ENCODE results near the gene RGL3. TPM values are rescaled to one million over a fixed set of nuclear protein-coding genes. Genes with fewer than 3 reads are reported as not detected.

The RGL3 gene
- total RNA-seq, 1 experiment from 2014 or later: 53.1 TPM

DNA sequence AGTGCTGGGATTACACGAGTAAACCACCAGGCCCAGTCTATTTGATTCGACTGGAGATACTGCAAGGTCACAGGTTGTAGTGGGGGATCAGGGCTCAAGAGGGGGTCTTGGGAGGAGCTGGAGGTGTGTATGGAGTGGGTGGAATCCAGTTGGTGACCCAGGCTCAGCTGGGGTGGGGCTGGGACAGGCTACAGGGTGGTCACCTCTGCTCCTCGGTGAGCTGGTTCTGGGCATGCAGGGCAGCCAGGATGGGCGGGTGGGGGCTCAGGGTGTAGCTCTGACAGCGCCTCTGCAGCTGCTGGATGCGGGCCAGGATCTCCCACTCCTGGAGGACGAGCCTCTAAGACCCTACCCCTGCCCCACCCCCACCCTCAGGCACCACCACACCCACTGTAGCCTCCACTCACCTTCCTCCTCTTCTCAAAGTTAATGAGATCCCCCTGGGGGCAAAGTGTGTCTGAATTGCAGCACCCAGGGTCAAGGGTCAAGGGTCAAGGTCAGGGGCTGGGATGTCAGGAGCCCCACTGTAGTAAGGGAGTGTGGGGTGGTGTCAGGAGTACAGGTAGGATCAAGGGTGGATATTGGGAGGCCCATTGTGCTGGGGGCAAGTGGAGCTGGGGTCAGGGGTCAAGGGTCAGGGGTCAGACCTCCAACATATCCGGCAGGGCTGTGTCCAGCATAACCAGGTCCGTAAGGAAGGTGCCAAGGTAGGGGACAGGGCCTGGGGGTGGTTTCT, 17.1 kb downstream of the RGL3 start:
- TF ChIP-seq, protein P1, sequence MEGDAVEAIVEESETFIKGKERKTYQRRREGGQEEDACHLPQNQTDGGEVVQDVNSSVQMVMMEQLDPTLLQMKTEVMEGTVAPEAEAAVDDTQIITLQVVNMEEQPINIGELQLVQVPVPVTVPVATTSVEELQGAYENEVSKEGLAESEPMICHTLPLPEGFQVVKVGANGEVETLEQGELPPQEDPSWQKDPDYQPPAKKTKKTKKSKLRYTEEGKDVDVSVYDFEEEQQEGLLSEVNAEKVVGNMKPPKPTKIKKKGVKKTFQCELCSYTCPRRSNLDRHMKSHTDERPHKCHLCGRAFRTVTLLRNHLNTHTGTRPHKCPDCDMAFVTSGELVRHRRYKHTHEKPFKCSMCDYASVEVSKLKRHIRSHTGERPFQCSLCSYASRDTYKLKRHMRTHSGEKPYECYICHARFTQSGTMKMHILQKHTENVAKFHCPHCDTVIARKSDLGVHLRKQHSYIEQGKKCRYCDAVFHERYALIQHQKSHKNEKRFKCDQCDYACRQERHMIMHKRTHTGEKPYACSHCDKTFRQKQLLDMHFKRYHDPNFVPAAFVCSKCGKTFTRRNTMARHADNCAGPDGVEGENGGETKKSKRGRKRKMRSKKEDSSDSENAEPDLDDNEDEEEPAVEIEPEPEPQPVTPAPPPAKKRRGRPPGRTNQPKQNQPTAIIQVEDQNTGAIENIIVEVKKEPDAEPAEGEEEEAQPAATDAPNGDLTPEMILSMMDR (IDR thresholded peaks at IDR 0.05; ENCODE audit: insufficient read depth in 1 of 2, low read depth in 1 of 2, low read length in 1 of 2, severe bottlenecking in 1 of 2, unreplicated experiment in 1 of 2): no peak
- no peak for DNase-seq
- no TSS peak for BruUV-seq (replicated peaks)
- Histone ChIP-seq H3K9me3 (no peaks in the 10 kb centered on the region), H3K36me3 (ENCODE audit: control insufficient read depth, insufficient read depth, low read length) (no peaks in the 10 kb centered on the region; the same call in none of the 2 replicates), H3K4me1 (no peaks in the 10 kb centered on the region), H3K27me3 (replicated peaks; ENCODE audit: control insufficient read depth, insufficient read depth, low read length) (no peaks in the 10 kb centered on the region), H3K4me3 (ENCODE audit: low read depth, low read length) (no peak overlapping the region)
- CTCF ChIA-PET: no interaction called here
- Mint-ChIP-seq H3K36me3 (ENCODE audit: insufficient read depth, unreplicated experiment) (peaks cover 15% of the 10 kb centered on the region), H3K27ac (ENCODE audit: unreplicated experiment) (no peak overlapping the region), H3K4me1 (ENCODE audit: low read depth, unreplicated experiment) (no peaks in the 10 kb centered on the region), H3K27me3 (ENCODE audit: insufficient read depth, unreplicated experiment) (no peaks in the 10 kb centered on the region), H3K9me3 (ENCODE audit: unreplicated experiment) (no peaks in the 10 kb centered on the region), H3K4me3 (ENCODE audit: unreplicated experiment) (no peak overlapping the region)
- POLR2A ChIA-PET: interaction anchor here (0.6 to 0.9 kb wide), 2 partner anchors 18 to 89 kb away, joined by 3 to 9 read pairs; no protein-coding TSS in a partner anchor
- intact Hi-C loops (cut with micrococcal nuclease; ENCODE audit: unreplicated experiment): no loop called here

DNA sequence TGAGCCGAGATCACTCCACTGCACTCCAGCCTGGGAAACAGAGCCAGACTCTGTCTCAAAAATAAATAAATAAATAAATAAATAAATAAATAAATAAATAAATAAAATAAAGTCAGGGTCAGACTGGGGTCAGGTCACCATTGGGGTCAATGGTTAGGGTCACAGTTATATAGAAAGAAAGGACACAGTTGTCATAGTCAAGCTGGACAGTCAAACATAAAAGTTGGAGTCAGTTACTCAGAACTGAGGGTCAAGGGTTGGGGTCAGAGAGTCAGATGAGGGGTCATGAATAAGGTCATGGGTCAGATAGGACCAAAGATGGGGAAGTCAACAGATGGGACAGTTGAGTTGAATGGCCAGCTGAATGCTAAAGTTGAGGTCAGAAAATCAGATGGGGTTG, 18.3 kb downstream of the RGL3 start:
- Mint-ChIP-seq H3K27me3 (ENCODE audit: insufficient read depth, unreplicated experiment) (no peaks in the 10 kb centered on the region), H3K9me3 (ENCODE audit: unreplicated experiment) (no peaks in the 10 kb centered on the region), H3K27ac (ENCODE audit: unreplicated experiment) (peak overlapping the region; percentile 58), H3K36me3 (ENCODE audit: insufficient read depth, unreplicated experiment) (peaks cover 15% of the 10 kb centered on the region), H3K4me3 (ENCODE audit: unreplicated experiment) (no peak overlapping the region), H3K4me1 (ENCODE audit: low read depth, unreplicated experiment) (no peaks in the 10 kb centered on the region)
- Histone ChIP-seq H3K4me3 (ENCODE audit: low read depth, low read length) (no peak overlapping the region), H3K36me3 (ENCODE audit: control insufficient read depth, insufficient read depth, low read length) (no peaks in the 10 kb centered on the region; the same call in none of the 2 replicates), H3K9me3 (no peaks in the 10 kb centered on the region), H3K4me1 (no peaks in the 10 kb centered on the region), H3K27me3 (replicated peaks; ENCODE audit: control insufficient read depth, insufficient read depth, low read length) (no peaks in the 10 kb centered on the region)
- TF ChIP-seq, protein P1 (IDR thresholded peaks at IDR 0.05; ENCODE audit: insufficient read depth in 1 of 2, low read depth in 1 of 2, low read length in 1 of 2, severe bottlenecking in 1 of 2, unreplicated experiment in 1 of 2): no peak
- no peak for DNase-seq
- no TSS peak for BruUV-seq (replicated peaks)
- CTCF ChIA-PET: no interaction called here
- intact Hi-C loops (cut with micrococcal nuclease; ENCODE audit: unreplicated experiment): no loop called here
- POLR2A ChIA-PET: interaction anchor here (0.9 kb wide), 1 partner anchor 17 kb away, joined by 9 read pairs; no protein-coding TSS in a partner anchor

DNA sequence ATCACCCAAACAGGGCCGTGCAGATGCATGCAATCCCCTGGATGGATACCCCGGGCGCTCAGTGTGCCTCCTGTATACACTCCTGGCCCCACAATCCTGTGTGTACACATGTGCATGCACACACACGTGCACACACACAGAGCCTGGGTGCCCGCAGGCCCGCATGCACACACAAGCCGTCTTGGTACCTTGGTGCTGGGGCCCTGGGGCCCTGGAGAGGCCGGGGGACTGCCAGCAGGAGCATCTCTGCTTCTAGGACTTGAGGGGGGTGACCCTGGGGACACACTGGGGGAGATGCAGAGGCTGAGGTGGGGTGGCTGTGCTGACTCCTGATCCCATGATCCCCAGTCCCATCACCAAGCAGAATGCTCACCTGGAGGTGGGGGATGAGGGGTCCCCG, 19.4 kb downstream of the RGL3 start:
- ChIA-PET POLR2A (no interaction called here), CTCF (no interaction called here)
- H3K27me3 Mint-ChIP-seq (ENCODE audit: insufficient read depth, unreplicated experiment): no peaks in the 10 kb centered on the region
- BruUV-seq (replicated peaks): no TSS peak
- H3K4me3 ChIP-seq (ENCODE audit: low read depth, low read length): no peak overlapping the region
- no peaks in the 10 kb centered on the region; the same call in none of the 2 replicates for H3K36me3 ChIP-seq (ENCODE audit: control insufficient read depth, insufficient read depth, low read length)
- H3K4me1 ChIP-seq: no peaks in the 10 kb centered on the region
- TF ChIP-seq, protein P1 (IDR thresholded peaks at IDR 0.05; ENCODE audit: insufficient read depth in 1 of 2, low read depth in 1 of 2, low read length in 1 of 2, severe bottlenecking in 1 of 2, unreplicated experiment in 1 of 2): no peak
- no peak overlapping the region for H3K27ac Mint-ChIP-seq (ENCODE audit: unreplicated experiment)
- peaks cover 6% of the 10 kb centered on the region for H3K4me1 Mint-ChIP-seq (ENCODE audit: low read depth, unreplicated experiment)
- H3K36me3 Mint-ChIP-seq (ENCODE audit: insufficient read depth, unreplicated experiment): peaks cover 23% of the 10 kb centered on the region
- intact Hi-C loops (cut with micrococcal nuclease; ENCODE audit: unreplicated experiment): no loop called here
- H3K4me3 Mint-ChIP-seq (ENCODE audit: unreplicated experiment): no peak overlapping the region
- no peaks in the 10 kb centered on the region for H3K9me3 ChIP-seq
- H3K9me3 Mint-ChIP-seq (ENCODE audit: unreplicated experiment): no peaks in the 10 kb centered on the region
- no peaks in the 10 kb centered on the region for H3K27me3 ChIP-seq (replicated peaks; ENCODE audit: control insufficient read depth, insufficient read depth, low read length)
- DNase-seq: no peak
